ENCODE measurements around the gene SLC1A5.
A peak's percentile ranks its signal among the peaks of the same experiment; 100 is the strongest.

The SLC1A5 gene

GRCh38 chr19:46755077-46755852 is 33.1 kb downstream of the SLC1A5 start:
- Histone ChIP-seq H3K27ac (ENCODE audit: low read depth, low read length) (no peak overlapping the region), H3K9me3 (ENCODE audit: control insufficient read depth, insufficient read depth, low read depth, low read length) (no peaks in the 10 kb centered on the region), H3K36me3 (ENCODE audit: control insufficient read depth, insufficient read depth, low read length) (peaks cover 31% of the 10 kb centered on the region), H3K9ac (ENCODE audit: low read length) (no peak overlapping the region), H3K4me1 (ENCODE audit: control insufficient read depth, insufficient read depth, low read length) (no peaks in the 10 kb centered on the region), H3K4me3 (ENCODE audit: low read depth, low read length) (no peak overlapping the region), H3K27me3 (ENCODE audit: control insufficient read depth, insufficient read depth, low read length) (no peaks in the 10 kb centered on the region)

- no peak overlapping the region for H3K27ac ChIP-seq (ENCODE audit: low read depth, low read length)
- H3K27me3 ChIP-seq (ENCODE audit: control insufficient read depth, insufficient read depth, low read length), result no peaks in the 10 kb centered on the region
- H3K4me3 ChIP-seq (ENCODE audit: low read depth, low read length), result no peak overlapping the region
- H3K9me3 ChIP-seq (ENCODE audit: control insufficient read depth, insufficient read depth, low read depth, low read length), result no peaks in the 10 kb centered on the region
- H3K4me1 ChIP-seq (ENCODE audit: control insufficient read depth, insufficient read depth, low read length), result no peaks in the 10 kb centered on the region
- no peak overlapping the region for H3K9ac ChIP-seq (ENCODE audit: low read length)
- peaks cover 36% of the 10 kb centered on the region for H3K36me3 ChIP-seq (ENCODE audit: control insufficient read depth, insufficient read depth, low read length)
Observed at GRCh38 chr19:46753420-46754155, 34.8 kb downstream of the SLC1A5 start.

GRCh38 chr19:46748325-46749109 is 39.9 kb downstream of the SLC1A5 start:
- Histone ChIP-seq H3K9ac (ENCODE audit: low read length) (no peak overlapping the region), H3K4me3 (ENCODE audit: low read depth, low read length) (no peak overlapping the region), H3K27ac (ENCODE audit: low read depth, low read length) (no peak overlapping the region), H3K9me3 (ENCODE audit: control insufficient read depth, insufficient read depth, low read depth, low read length) (no peaks in the 10 kb centered on the region), H3K4me1 (ENCODE audit: control insufficient read depth, insufficient read depth, low read length) (no peaks in the 10 kb centered on the region), H3K36me3 (ENCODE audit: control insufficient read depth, insufficient read depth, low read length) (peaks cover 24% of the 10 kb centered on the region), H3K27me3 (ENCODE audit: control insufficient read depth, insufficient read depth, low read length) (no peaks in the 10 kb centered on the region)

- H3K9ac ChIP-seq (ENCODE audit: low read length), result peak within 1 kb of the TSS; percentile 88
- H3K9me3 ChIP-seq (ENCODE audit: control insufficient read depth, insufficient read depth, low read depth, low read length), result no peaks in the 10 kb centered on the region
- H3K27ac ChIP-seq (ENCODE audit: low read depth, low read length), result peak within 1 kb of the TSS; percentile 78
- no peaks in the 10 kb centered on the region for H3K27me3 ChIP-seq (ENCODE audit: control insufficient read depth, insufficient read depth, low read length)
- peaks cover 8% of the 10 kb centered on the region for H3K4me1 ChIP-seq (ENCODE audit: control insufficient read depth, insufficient read depth, low read length)
- peak within 1 kb of the TSS; percentile 95 for H3K4me3 ChIP-seq (ENCODE audit: low read depth, low read length)
- H3K36me3 ChIP-seq (ENCODE audit: control insufficient read depth, insufficient read depth, low read length), result peaks cover 13% of the 10 kb centered on the region
Observed at GRCh38 chr19:46746281-46747057, 41.9 kb downstream of the SLC1A5 start, which contains the start of gene STRN4. Gene STRN4 (minus strand): TSS chr19:46746450. CDS start chr19:46746430, 20 bp downstream.

- Histone ChIP-seq H3K27ac (ENCODE audit: low read depth, low read length) (peak within 1 kb of the TSS; percentile 78), H3K27me3 (ENCODE audit: control insufficient read depth, insufficient read depth, low read length) (no peaks in the 10 kb centered on the region), H3K9ac (ENCODE audit: low read length) (peak within 1 kb of the TSS; percentile 88), H3K9me3 (ENCODE audit: control insufficient read depth, insufficient read depth, low read depth, low read length) (no peaks in the 10 kb centered on the region), H3K4me1 (ENCODE audit: control insufficient read depth, insufficient read depth, low read length) (peaks cover 16% of the 10 kb centered on the region), H3K4me3 (ENCODE audit: low read depth, low read length) (peak within 1 kb of the TSS; percentile 95), H3K36me3 (ENCODE audit: control insufficient read depth, insufficient read depth, low read length) (peaks cover 12% of the 10 kb centered on the region)
Observed at GRCh38 chr19:46745521-46746280, 42.7 kb downstream of the SLC1A5 start, which contains the start of gene FKRP. Gene FKRP (plus strand): TSS chr19:46746057. CDS start chr19:46755451, 9,394 bp downstream.

- Histone ChIP-seq H3K9ac (ENCODE audit: low read length) (peak overlapping the region; percentile 88), H3K9me3 (ENCODE audit: control insufficient read depth, insufficient read depth, low read depth, low read length) (no peaks in the 10 kb centered on the region), H3K4me3 (ENCODE audit: low read depth, low read length) (peak overlapping the region; percentile 95), H3K27me3 (ENCODE audit: control insufficient read depth, insufficient read depth, low read length) (no peaks in the 10 kb centered on the region), H3K36me3 (ENCODE audit: control insufficient read depth, insufficient read depth, low read length) (peaks cover 7% of the 10 kb centered on the region), H3K27ac (ENCODE audit: low read depth, low read length) (no peak overlapping the region), H3K4me1 (ENCODE audit: control insufficient read depth, insufficient read depth, low read length) (peaks cover 20% of the 10 kb centered on the region)
Observed at GRCh38 chr19:46745030-46745429, 43.4 kb downstream of the SLC1A5 start.

GRCh38 chr19:46744005-46744691 is 44.2 kb downstream of the SLC1A5 start:
- Histone ChIP-seq H3K4me1 (ENCODE audit: control insufficient read depth, insufficient read depth, low read length) (peaks cover 20% of the 10 kb centered on the region), H3K4me3 (ENCODE audit: low read depth, low read length) (peak overlapping the region; percentile 95; the same call in 1 of the 2 replicates), H3K9ac (ENCODE audit: low read length) (no peak overlapping the region), H3K9me3 (ENCODE audit: control insufficient read depth, insufficient read depth, low read depth, low read length) (no peaks in the 10 kb centered on the region), H3K27ac (ENCODE audit: low read depth, low read length) (no peak overlapping the region), H3K27me3 (ENCODE audit: control insufficient read depth, insufficient read depth, low read length) (no peaks in the 10 kb centered on the region), H3K36me3 (ENCODE audit: control insufficient read depth, insufficient read depth, low read length) (peaks cover 12% of the 10 kb centered on the region)

- Histone ChIP-seq H3K36me3 (ENCODE audit: control insufficient read depth, insufficient read depth, low read length) (peaks cover 19% of the 10 kb centered on the region), H3K9ac (ENCODE audit: low read length) (no peak overlapping the region), H3K4me3 (ENCODE audit: low read depth, low read length) (no peak overlapping the region), H3K4me1 (ENCODE audit: control insufficient read depth, insufficient read depth, low read length) (peaks cover 20% of the 10 kb centered on the region), H3K27ac (ENCODE audit: low read depth, low read length) (no peak overlapping the region), H3K27me3 (ENCODE audit: control insufficient read depth, insufficient read depth, low read length) (no peaks in the 10 kb centered on the region), H3K9me3 (ENCODE audit: control insufficient read depth, insufficient read depth, low read depth, low read length) (no peaks in the 10 kb centered on the region)
Observed at GRCh38 chr19:46742926-46743480, 45.4 kb downstream of the SLC1A5 start.

- Histone ChIP-seq H3K9ac (ENCODE audit: low read length) (no peak overlapping the region), H3K4me3 (ENCODE audit: low read depth, low read length) (no peak overlapping the region), H3K9me3 (ENCODE audit: control insufficient read depth, insufficient read depth, low read depth, low read length) (no peaks in the 10 kb centered on the region), H3K4me1 (ENCODE audit: control insufficient read depth, insufficient read depth, low read length) (peaks cover 20% of the 10 kb centered on the region), H3K27ac (ENCODE audit: low read depth, low read length) (no peak overlapping the region), H3K36me3 (ENCODE audit: control insufficient read depth, insufficient read depth, low read length) (peaks cover 35% of the 10 kb centered on the region), H3K27me3 (ENCODE audit: control insufficient read depth, insufficient read depth, low read length) (no peaks in the 10 kb centered on the region)
Observed at GRCh38 chr19:46741447-46741846, 46.9 kb downstream of the SLC1A5 start.

Measured in HUES6 (cell line).